ENCODE data around the gene RIT2. TPM values are rescaled to one million over a fixed set of nuclear protein-coding genes. Genes with fewer than 3 reads are reported as not detected.

Gene RIT2
- total and polyA plus RNA-seq, 4 experiments from 2014 or later = not detected

- Histone ChIP-seq H3K9me3 (ENCODE audit: control insufficient read depth in 1 of 2, low read length in 2 of 2) (peaks cover 0 to 6% of the 10 kb centered on the region in 2 donors), H3K27ac (ENCODE audit: low read depth, low read length) (no peak overlapping the region), H3K27me3 (ENCODE audit: insufficient read depth, low read length) (no peaks in the 10 kb centered on the region), H3K4me1 (ENCODE audit: insufficient read depth, low read length) (no peaks in the 10 kb centered on the region), H3K4me3 (ENCODE audit: low read length in 2 of 2) (no peak overlapping the region), H3K36me3 (ENCODE audit: insufficient read depth, low read length) (no peaks in the 10 kb centered on the region)
- ChIA-PET POLR2A (ENCODE audit: partially characterized antibody) (no interaction called here), CTCF (ENCODE audit: partially characterized antibody) (no interaction called here)
- intact Hi-C loops (cut with micrococcal nuclease) = no loop called here
- Mint-ChIP-seq H3K27ac (no peak overlapping the region), H3K36me3 (no peaks in the 10 kb centered on the region), H3K27me3 (no peaks in the 10 kb centered on the region), H3K4me3 (no peak overlapping the region), H3K9me3 (peaks cover 4 to 20% (median 10%) of the 10 kb centered on the region in 8 donors), H3K4me1 (no peaks in the 10 kb centered on the region)
- DNase-seq = no peak
Measured at GRCh38 chr18:42931491-42931890, 184.0 kb downstream of the RIT2 start.

GRCh38 chr18:42929857-42930256, 185.6 kb downstream of the RIT2 start:
- H3K27ac Mint-ChIP-seq = no peak overlapping the region
- POLR2A ChIA-PET (ENCODE audit: partially characterized antibody) = no interaction called here
- no peak overlapping the region for H3K4me3 Mint-ChIP-seq
- peaks cover 0 to 6% of the 10 kb centered on the region in 2 donors for H3K9me3 ChIP-seq (ENCODE audit: control insufficient read depth in 1 of 2, low read length in 2 of 2)
- no peaks in the 10 kb centered on the region for H3K36me3 ChIP-seq (ENCODE audit: insufficient read depth, low read length)
- intact Hi-C loops (cut with micrococcal nuclease) = no loop called here
- peaks cover 2 to 13% (median 6%) of the 10 kb centered on the region in 8 donors for H3K9me3 Mint-ChIP-seq
- H3K27me3 ChIP-seq (ENCODE audit: insufficient read depth, low read length) = no peaks in the 10 kb centered on the region
- H3K4me1 ChIP-seq (ENCODE audit: insufficient read depth, low read length) = no peaks in the 10 kb centered on the region
- no peaks in the 10 kb centered on the region for H3K4me1 Mint-ChIP-seq
- DNase-seq = no peak
- CTCF ChIA-PET (ENCODE audit: partially characterized antibody) = no interaction called here
- H3K36me3 Mint-ChIP-seq = no peaks in the 10 kb centered on the region
- H3K27ac ChIP-seq (ENCODE audit: low read depth, low read length) = no peak overlapping the region
- no peak overlapping the region for H3K4me3 ChIP-seq (ENCODE audit: low read length in 2 of 2)
- no peaks in the 10 kb centered on the region for H3K27me3 Mint-ChIP-seq

- H3K27ac Mint-ChIP-seq = no peak overlapping the region
- ChIA-PET CTCF (ENCODE audit: partially characterized antibody) (no interaction called here), POLR2A (ENCODE audit: partially characterized antibody) (no interaction called here)
- H3K4me1 ChIP-seq (ENCODE audit: insufficient read depth, low read length) = no peaks in the 10 kb centered on the region
- no peak overlapping the region for H3K27ac ChIP-seq (ENCODE audit: low read depth, low read length)
- H3K4me3 ChIP-seq (ENCODE audit: low read length in 2 of 2) = no peak overlapping the region
- H3K4me1 Mint-ChIP-seq = no peaks in the 10 kb centered on the region
- no peaks in the 10 kb centered on the region for H3K36me3 ChIP-seq (ENCODE audit: insufficient read depth, low read length)
- no peak for DNase-seq
- intact Hi-C loops (cut with micrococcal nuclease) = no loop called here
- H3K9me3 ChIP-seq (ENCODE audit: control insufficient read depth in 1 of 2, low read length in 2 of 2) = peaks cover 0 to 6% of the 10 kb centered on the region in 2 donors
- no peak overlapping the region for H3K4me3 Mint-ChIP-seq
- H3K36me3 Mint-ChIP-seq = no peaks in the 10 kb centered on the region
- H3K9me3 Mint-ChIP-seq = peaks cover 2 to 14% (median 6%) of the 10 kb centered on the region in 8 donors
- H3K27me3 Mint-ChIP-seq = no peaks in the 10 kb centered on the region
- H3K27me3 ChIP-seq (ENCODE audit: insufficient read depth, low read length) = no peaks in the 10 kb centered on the region
Measured at GRCh38 chr18:42929181-42929580, 186.3 kb downstream of the RIT2 start.

GRCh38 chr18:42925036-42925435, 190.4 kb downstream of the RIT2 start:
- no peak for DNase-seq
- Mint-ChIP-seq H3K27ac (no peak overlapping the region), H3K27me3 (no peaks in the 10 kb centered on the region), H3K9me3 (peaks cover 0 to 17% (median 6%) of the 10 kb centered on the region in 8 donors), H3K4me1 (no peaks in the 10 kb centered on the region), H3K36me3 (no peaks in the 10 kb centered on the region), H3K4me3 (no peak overlapping the region)
- peaks cover 0 to 5% of the 10 kb centered on the region in 2 donors for H3K9me3 ChIP-seq (ENCODE audit: control insufficient read depth in 1 of 2, low read length in 2 of 2)
- no peaks in the 10 kb centered on the region for H3K27me3 ChIP-seq (ENCODE audit: insufficient read depth, low read length)
- no peak overlapping the region for H3K27ac ChIP-seq (ENCODE audit: low read depth, low read length)
- intact Hi-C loops (cut with micrococcal nuclease) = no loop called here
- no peaks in the 10 kb centered on the region for H3K36me3 ChIP-seq (ENCODE audit: insufficient read depth, low read length)
- H3K4me3 ChIP-seq (ENCODE audit: low read length in 2 of 2) = no peak overlapping the region
- CTCF ChIA-PET (ENCODE audit: partially characterized antibody) = no interaction called here
- no peaks in the 10 kb centered on the region for H3K4me1 ChIP-seq (ENCODE audit: insufficient read depth, low read length)
- POLR2A ChIA-PET (ENCODE audit: partially characterized antibody) = no interaction called here

- no peaks in the 10 kb centered on the region for H3K4me1 Mint-ChIP-seq
- peaks cover 0 to 6% of the 10 kb centered on the region in 2 donors for H3K9me3 ChIP-seq (ENCODE audit: control insufficient read depth in 1 of 2, low read length in 2 of 2)
- H3K27ac ChIP-seq (ENCODE audit: low read depth, low read length) = no peak overlapping the region
- no peak overlapping the region for H3K4me3 Mint-ChIP-seq
- ChIA-PET POLR2A (ENCODE audit: partially characterized antibody) (no interaction called here), CTCF (ENCODE audit: partially characterized antibody) (no interaction called here)
- no peak for DNase-seq
- no peak overlapping the region for H3K27ac Mint-ChIP-seq
- H3K4me1 ChIP-seq (ENCODE audit: insufficient read depth, low read length) = no peaks in the 10 kb centered on the region
- H3K27me3 ChIP-seq (ENCODE audit: insufficient read depth, low read length) = no peaks in the 10 kb centered on the region
- intact Hi-C loops (cut with micrococcal nuclease) = no loop called here
- no peaks in the 10 kb centered on the region for H3K36me3 Mint-ChIP-seq
- H3K27me3 Mint-ChIP-seq = no peaks in the 10 kb centered on the region
- no peak overlapping the region for H3K4me3 ChIP-seq (ENCODE audit: low read length in 2 of 2)
- H3K36me3 ChIP-seq (ENCODE audit: insufficient read depth, low read length) = no peaks in the 10 kb centered on the region
- H3K9me3 Mint-ChIP-seq = peaks cover 4 to 19% (median 7%) of the 10 kb centered on the region in 8 donors
Measured at GRCh38 chr18:42922363-42922762, 193.1 kb downstream of the RIT2 start.

GRCh38 chr18:42921226-42921737, 194.2 kb downstream of the RIT2 start:
- ChIA-PET CTCF (ENCODE audit: partially characterized antibody) (interaction anchor here (1.4 kb wide), 1 partner anchor 22 kb away, joined by 3 read pairs; no protein-coding TSS in a partner anchor), POLR2A (ENCODE audit: partially characterized antibody) (no interaction called here)
- Histone ChIP-seq H3K27me3 (ENCODE audit: insufficient read depth, low read length) (no peaks in the 10 kb centered on the region), H3K9me3 (ENCODE audit: control insufficient read depth in 1 of 2, low read length in 2 of 2) (peaks cover 0 to 6% of the 10 kb centered on the region in 2 donors), H3K27ac (ENCODE audit: low read depth, low read length) (no peak overlapping the region), H3K4me3 (ENCODE audit: low read length in 2 of 2) (no peak overlapping the region), H3K4me1 (ENCODE audit: insufficient read depth, low read length) (no peaks in the 10 kb centered on the region), H3K36me3 (ENCODE audit: insufficient read depth, low read length) (no peaks in the 10 kb centered on the region)
- no peak overlapping the region for H3K27ac Mint-ChIP-seq
- DNase-seq = no peak
- H3K4me3 Mint-ChIP-seq = no peak overlapping the region
- H3K27me3 Mint-ChIP-seq = no peaks in the 10 kb centered on the region
- no peaks in the 10 kb centered on the region for H3K4me1 Mint-ChIP-seq
- H3K36me3 Mint-ChIP-seq = no peaks in the 10 kb centered on the region
- intact Hi-C loops (cut with micrococcal nuclease) = no loop called here
- H3K9me3 Mint-ChIP-seq = peaks cover 3 to 21% (median 7%) of the 10 kb centered on the region in 8 donors

GRCh38 chr18:42920621-42921020, 194.9 kb downstream of the RIT2 start:
- no peaks in the 10 kb centered on the region for H3K4me1 Mint-ChIP-seq
- H3K4me3 Mint-ChIP-seq = no peak overlapping the region
- Histone ChIP-seq H3K4me3 (ENCODE audit: low read length in 2 of 2) (no peak overlapping the region), H3K4me1 (ENCODE audit: insufficient read depth, low read length) (no peaks in the 10 kb centered on the region), H3K36me3 (ENCODE audit: insufficient read depth, low read length) (no peaks in the 10 kb centered on the region), H3K27ac (ENCODE audit: low read depth, low read length) (no peak overlapping the region), H3K27me3 (ENCODE audit: insufficient read depth, low read length) (no peaks in the 10 kb centered on the region), H3K9me3 (ENCODE audit: control insufficient read depth in 1 of 2, low read length in 2 of 2) (peaks cover 0 to 6% of the 10 kb centered on the region in 2 donors)
- intact Hi-C loops (cut with micrococcal nuclease) = no loop called here
- no peaks in the 10 kb centered on the region for H3K36me3 Mint-ChIP-seq
- CTCF ChIA-PET (ENCODE audit: partially characterized antibody) = interaction anchor here (1.4 kb wide), 1 partner anchor 21 kb away, joined by 3 read pairs; no protein-coding TSS in a partner anchor
- H3K27me3 Mint-ChIP-seq = no peaks in the 10 kb centered on the region
- no peak for DNase-seq
- no peak overlapping the region for H3K27ac Mint-ChIP-seq
- POLR2A ChIA-PET (ENCODE audit: partially characterized antibody) = no interaction called here
- peaks cover 3 to 21% (median 7%) of the 10 kb centered on the region in 8 donors for H3K9me3 Mint-ChIP-seq

- Histone ChIP-seq H3K27ac (ENCODE audit: low read depth, low read length) (no peak overlapping the region), H3K9me3 (ENCODE audit: control insufficient read depth in 1 of 2, low read length in 2 of 2) (peaks cover 0 to 6% of the 10 kb centered on the region in 2 donors), H3K36me3 (ENCODE audit: insufficient read depth, low read length) (no peaks in the 10 kb centered on the region), H3K27me3 (ENCODE audit: insufficient read depth, low read length) (no peaks in the 10 kb centered on the region), H3K4me1 (ENCODE audit: insufficient read depth, low read length) (no peaks in the 10 kb centered on the region), H3K4me3 (ENCODE audit: low read length in 2 of 2) (no peak overlapping the region)
- intact Hi-C loops (cut with micrococcal nuclease) = no loop called here
- CTCF ChIA-PET (ENCODE audit: partially characterized antibody) = no interaction called here
- Mint-ChIP-seq H3K27me3 (no peaks in the 10 kb centered on the region), H3K4me3 (no peak overlapping the region), H3K36me3 (no peaks in the 10 kb centered on the region), H3K9me3 (peaks cover 0 to 16% (median 7%) of the 10 kb centered on the region in 8 donors), H3K4me1 (no peaks in the 10 kb centered on the region), H3K27ac (no peak overlapping the region)
- POLR2A ChIA-PET (ENCODE audit: partially characterized antibody) = no interaction called here
- DNase-seq = no peak
Measured at GRCh38 chr18:42915299-42915698, 200.2 kb downstream of the RIT2 start.
